Peyer's patch (tissue), 4 donors: Measurements from ENCODE around the gene NPHS1.

ENCODE experiments used
- POLR2A ChIP-seq, 2 donors: fragments of 450-650 bp; IDR thresholded peaks; one replicate each; pipeline ENCODE4 v1.5.1; 2017; ENCODE audit warnings: antibody characterized with exemption in 2 of 2, mild to moderate bottlenecking in 2 of 2, moderate library complexity in 2 of 2
- TF ChIP-seq, protein P1 (sequence below), 6 experiments: fragments of 450-650 bp in 4 of 6; fragments of 200-600 bp in 2 of 6; sonication (generic) in 1 of 6; IDR thresholded peaks; one replicate each; pipeline ENCODE4 v1.5.1; 2017 to 2019; ENCODE audit warnings: antibody characterized with exemption in 6 of 6, mild to moderate bottlenecking in 3 of 6, moderate library complexity in 1 of 6

DNA sequence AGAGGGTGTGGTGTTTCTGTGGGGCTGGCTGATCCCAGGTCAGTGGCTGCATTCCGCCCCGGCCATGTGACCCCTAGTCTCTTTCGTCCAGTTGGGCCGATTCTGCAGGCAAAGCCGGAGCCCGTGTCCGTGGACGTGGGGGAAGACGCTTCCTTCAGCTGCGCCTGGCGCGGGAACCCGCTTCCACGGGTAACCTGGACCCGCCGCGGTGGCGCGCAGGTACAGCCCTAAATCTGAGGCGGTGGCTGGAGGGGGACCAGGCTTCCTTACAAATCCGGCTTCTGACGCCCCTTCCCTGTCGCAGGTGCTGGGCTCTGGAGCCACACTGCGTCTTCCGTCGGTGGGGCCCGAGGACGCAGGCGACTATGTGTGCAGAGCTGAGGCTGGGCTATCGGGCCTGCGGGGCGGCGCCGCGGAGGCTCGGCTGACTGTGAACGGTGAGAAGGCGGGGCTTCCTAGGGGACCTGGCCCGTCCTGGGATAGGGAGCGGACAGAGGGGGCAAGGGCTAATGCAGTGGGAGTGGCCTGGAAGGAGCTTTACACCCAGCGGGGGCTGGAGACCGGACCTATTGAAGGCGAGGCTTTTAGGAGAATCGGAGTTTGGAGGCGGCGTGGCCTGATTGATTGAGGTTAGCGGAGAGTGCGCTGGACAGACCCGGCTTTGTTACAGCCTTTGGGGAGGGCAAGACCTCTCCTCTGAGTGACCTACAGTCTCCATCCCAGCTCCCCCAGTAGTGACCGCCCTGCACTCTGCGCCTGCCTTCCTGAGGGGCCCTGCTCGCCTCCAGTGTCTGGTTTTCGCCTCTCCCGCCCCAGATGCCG is 8.7 kb upstream of the NPHS1 start:
- no peak for TF ChIP-seq POLR2A (IDR thresholded peaks at IDR 0.05)
- TF ChIP-seq, protein P1, sequence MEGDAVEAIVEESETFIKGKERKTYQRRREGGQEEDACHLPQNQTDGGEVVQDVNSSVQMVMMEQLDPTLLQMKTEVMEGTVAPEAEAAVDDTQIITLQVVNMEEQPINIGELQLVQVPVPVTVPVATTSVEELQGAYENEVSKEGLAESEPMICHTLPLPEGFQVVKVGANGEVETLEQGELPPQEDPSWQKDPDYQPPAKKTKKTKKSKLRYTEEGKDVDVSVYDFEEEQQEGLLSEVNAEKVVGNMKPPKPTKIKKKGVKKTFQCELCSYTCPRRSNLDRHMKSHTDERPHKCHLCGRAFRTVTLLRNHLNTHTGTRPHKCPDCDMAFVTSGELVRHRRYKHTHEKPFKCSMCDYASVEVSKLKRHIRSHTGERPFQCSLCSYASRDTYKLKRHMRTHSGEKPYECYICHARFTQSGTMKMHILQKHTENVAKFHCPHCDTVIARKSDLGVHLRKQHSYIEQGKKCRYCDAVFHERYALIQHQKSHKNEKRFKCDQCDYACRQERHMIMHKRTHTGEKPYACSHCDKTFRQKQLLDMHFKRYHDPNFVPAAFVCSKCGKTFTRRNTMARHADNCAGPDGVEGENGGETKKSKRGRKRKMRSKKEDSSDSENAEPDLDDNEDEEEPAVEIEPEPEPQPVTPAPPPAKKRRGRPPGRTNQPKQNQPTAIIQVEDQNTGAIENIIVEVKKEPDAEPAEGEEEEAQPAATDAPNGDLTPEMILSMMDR (IDR thresholded peaks at IDR 0.05): no peak
